Skin of body (tissue), 2 donors: ENCODE results near the gene WWOX. TPM values are rescaled to one million over a fixed set of nuclear protein-coding genes. Genes with fewer than 3 reads are reported as not detected.
A peak's percentile ranks its signal among the peaks of the same experiment; 100 is the strongest.

Source experiments
- DNase-seq: peaks from one replicate; lab custom pipeline; 2025; lab: John Stamatoyannopoulos, UW
- total RNA-seq: library from RNA; depleted of rRNA; stranded (reverse); fragments of >200 nt; gene quantifications from one replicate; pipeline ENCODE4 v1.2.3, GENCODE V29; 2014

Gene WWOX
- total RNA-seq, 1 donor from 2014 or later = 30.5 TPM

GRCh38 chr16:78925083-78925767, 825.8 kb downstream of the WWOX start:
- peak; percentile 26 for DNase-seq

GRCh38 chr16:78926723-78927210, 827.3 kb downstream of the WWOX start:
- no peak for DNase-seq

- no peak for DNase-seq
Measured at GRCh38 chr16:78927766-78928165, 828.3 kb downstream of the WWOX start.

GRCh38 chr16:78929841-78930240, 830.4 kb downstream of the WWOX start:
- no peak for DNase-seq

GRCh38 chr16:78930561-78930960, 831.1 kb downstream of the WWOX start:
- DNase-seq = no peak

- DNase-seq = no peak
Measured at GRCh38 chr16:78931267-78931666, 831.8 kb downstream of the WWOX start.

GRCh38 chr16:78931678-78932077, 832.2 kb downstream of the WWOX start:
- no peak for DNase-seq

GRCh38 chr16:78932355-78932943, 833.0 kb downstream of the WWOX start:
- DNase-seq = no peak

GRCh38 chr16:78936060-78936459, 836.6 kb downstream of the WWOX start:
- no peak for DNase-seq

GRCh38 chr16:78939597-78939996, 840.1 kb downstream of the WWOX start:
- no peak for DNase-seq

GRCh38 chr16:78942625-78943245, 843.3 kb downstream of the WWOX start:
- DNase-seq = no peak

GRCh38 chr16:78945336-78945735, 845.9 kb downstream of the WWOX start:
- DNase-seq = no peak

GRCh38 chr16:78946556-78946955, 847.1 kb downstream of the WWOX start:
- DNase-seq = no peak

- DNase-seq = no peak
Measured at GRCh38 chr16:78950768-78951167, 851.3 kb downstream of the WWOX start.

- DNase-seq = no peak
Measured at GRCh38 chr16:78952630-78953029, 853.2 kb downstream of the WWOX start.

GRCh38 chr16:78953526-78953925, 854.1 kb downstream of the WWOX start:
- DNase-seq = no peak

- no peak for DNase-seq
Measured at GRCh38 chr16:78955206-78955605, 855.8 kb downstream of the WWOX start.

GRCh38 chr16:78956859-78957258, 857.4 kb downstream of the WWOX start:
- no peak for DNase-seq

- DNase-seq = no peak
Measured at GRCh38 chr16:78957317-78958100, 858.1 kb downstream of the WWOX start.

- no peak for DNase-seq
Measured at GRCh38 chr16:78961464-78961863, 862.0 kb downstream of the WWOX start.

GRCh38 chr16:78962457-78962929, 863.0 kb downstream of the WWOX start:
- DNase-seq = no peak

- DNase-seq = no peak
Measured at GRCh38 chr16:78967948-78968347, 868.5 kb downstream of the WWOX start.
